Activated T-helper 1 cell treated with anti-CD3 and anti-CD28 coated beads, Interleukin-12 subunit alpha, Interleukin-12 subunit beta, Interleukin-2, Interleukin-4 antibody, amounts not matched to agents 30 ng/mL and 10 ng/mL and 1 ng/mL, durations not matched to agents 14 hours and 24 hours and 36 hours (primary cell): ENCODE results near the gene COL1A2. TPM values are rescaled to one million over a fixed set of nuclear protein-coding genes. Genes with fewer than 3 reads are reported as not detected.

ENCODE experiments used
- DNase-seq: peaks from one replicate; pipeline ENCODE4 v3.0.0; 2021; ENCODE audit warnings: low spot score
- H3K27ac Mint-ChIP-seq: one replicate; pipeline ENCODE4 v1.8.0; 2021; ENCODE audit warnings: mild to moderate bottlenecking, mixed read lengths
- H3K27me3 Mint-ChIP-seq: one replicate; pipeline ENCODE4 v1.8.0; 2022; ENCODE audit warnings: mild to moderate bottlenecking, moderate library complexity, mixed read lengths; ENCODE audit not compliant: insufficient read depth
- H3K36me3 Mint-ChIP-seq: one replicate; pipeline ENCODE4 v1.8.0; 2021; ENCODE audit warnings: low read depth, mixed read lengths
- H3K4me1 Mint-ChIP-seq: one replicate; pipeline ENCODE4 v1.8.0; 2021; ENCODE audit warnings: low read depth, mixed read lengths
- H3K4me3 Mint-ChIP-seq: one replicate; pipeline ENCODE4 v1.8.0; 2021; ENCODE audit warnings: mild to moderate bottlenecking, moderate library complexity, mixed read lengths
- H3K9me3 Mint-ChIP-seq: one replicate; pipeline ENCODE4 v1.8.0; 2021; ENCODE audit warnings: mixed read lengths
- intact Hi-C: fragments of 100-400 bp; cut with micrococcal nuclease; formaldehyde crosslinking; loops from one replicate; pipeline ENCODE4 v1.15.1; 2024
- total RNA-seq: library from RNA; stranded (reverse); gene quantifications from 2 replicates; pipeline ENCODE4 v1.2.3, GENCODE V29; 2022

The COL1A2 gene
- 9.3 and 10.2 TPM in 2 replicates for total RNA-seq

DNA sequence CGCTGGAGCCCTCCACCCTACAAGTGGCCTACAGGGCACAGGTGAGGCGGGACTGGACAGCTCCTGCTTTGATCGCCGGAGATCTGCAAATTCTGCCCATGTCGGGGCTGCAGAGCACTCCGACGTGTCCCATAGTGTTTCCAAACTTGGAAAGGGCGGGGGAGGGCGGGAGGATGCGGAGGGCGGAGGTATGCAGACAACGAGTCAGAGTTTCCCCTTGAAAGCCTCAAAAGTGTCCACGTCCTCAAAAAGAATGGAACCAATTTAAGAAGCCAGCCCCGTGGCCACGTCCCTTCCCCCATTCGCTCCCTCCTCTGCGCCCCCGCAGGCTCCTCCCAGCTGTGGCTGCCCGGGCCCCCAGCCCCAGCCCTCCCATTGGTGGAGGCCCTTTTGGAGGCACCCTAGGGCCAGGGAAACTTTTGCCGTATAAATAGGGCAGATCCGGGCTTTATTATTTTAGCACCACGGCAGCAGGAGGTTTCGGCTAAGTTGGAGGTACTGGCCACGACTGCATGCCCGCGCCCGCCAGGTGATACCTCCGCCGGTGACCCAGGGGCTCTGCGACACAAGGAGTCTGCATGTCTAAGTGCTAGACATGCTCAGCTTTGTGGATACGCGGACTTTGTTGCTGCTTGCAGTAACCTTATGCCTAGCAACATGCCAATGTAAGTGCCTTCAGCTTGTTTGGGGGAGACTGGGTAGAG, at the start of gene COL1A2:
Gene COL1A2 (plus strand): TSS at position 459 of the 704 bp plus-strand sequence. CDS start 137 bp downstream, at position 596.
- no peaks in the 10 kb centered on the region for H3K27me3 Mint-ChIP-seq
- H3K4me1 Mint-ChIP-seq: peaks cover 35% of the 10 kb centered on the region
- peak within 1 kb of the TSS; percentile 86 for H3K4me3 Mint-ChIP-seq
- no peaks in the 10 kb centered on the region for H3K9me3 Mint-ChIP-seq
- peak; percentile 19 for DNase-seq
- intact Hi-C loops: loop anchor here (1.0 to 10.0 kb wide), 11 partner anchors 106 to 1162 kb away; partner anchors contain the start of genes BET1 and VPS50
- peak within 1 kb of the TSS; percentile 83 for H3K27ac Mint-ChIP-seq
- H3K36me3 Mint-ChIP-seq: no peaks in the 10 kb centered on the region

DNA sequence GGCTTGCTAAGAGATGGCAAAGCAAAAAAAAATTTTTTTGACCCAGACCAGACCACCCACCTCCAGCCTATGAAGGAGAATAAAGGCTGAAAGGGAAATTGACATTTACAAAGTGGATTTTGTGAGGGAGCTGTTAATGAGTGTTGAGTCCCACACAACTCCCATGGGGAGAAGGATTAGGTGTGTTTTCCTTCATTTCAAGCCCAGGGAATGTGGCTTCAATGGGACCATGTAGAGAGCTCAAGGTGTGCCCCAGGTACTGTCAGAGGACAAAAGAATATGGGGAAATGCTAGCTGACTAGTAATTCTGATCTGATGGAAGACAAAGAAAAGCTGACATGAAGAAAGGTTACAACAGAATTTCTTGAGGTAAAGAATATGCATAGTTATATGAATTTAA, 48.8 kb upstream of the COL1A2 start:
- no peaks in the 10 kb centered on the region for H3K27me3 Mint-ChIP-seq
- no peaks in the 10 kb centered on the region for H3K9me3 Mint-ChIP-seq
- intact Hi-C loops: no loop called here

DNA sequence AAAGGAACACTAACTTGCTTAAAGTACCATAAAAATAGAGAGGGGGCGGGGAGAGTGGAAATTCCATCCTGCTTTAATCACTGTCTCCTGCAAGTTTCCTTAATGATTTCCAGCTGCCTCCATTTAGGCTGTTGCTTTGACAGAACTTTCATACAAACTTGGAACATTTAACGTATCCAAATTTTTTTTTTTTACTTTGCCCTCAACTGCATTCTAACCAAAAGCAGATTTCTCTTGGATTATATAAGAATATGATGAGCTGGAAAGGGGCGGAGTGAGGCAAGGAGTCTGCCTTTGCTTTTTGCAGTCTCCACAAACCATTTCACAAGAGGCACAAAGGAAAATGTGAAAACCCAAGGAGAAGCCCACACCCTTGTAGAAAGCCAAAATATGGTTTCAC, 46.6 kb upstream of the COL1A2 start:
- intact Hi-C loops: no loop called here
- Mint-ChIP-seq H3K36me3 (no peaks in the 10 kb centered on the region), H3K27me3 (peaks cover 2% of the 10 kb centered on the region), H3K4me3 (no peak overlapping the region), H3K27ac (no peak overlapping the region), H3K9me3 (no peaks in the 10 kb centered on the region), H3K4me1 (no peaks in the 10 kb centered on the region)
- DNase-seq: no peak

More for the DNA sequence above, 48.8 kb upstream of the COL1A2 start:
- H3K4me3 Mint-ChIP-seq: no peak overlapping the region
- no peaks in the 10 kb centered on the region for H3K36me3 Mint-ChIP-seq
- no peak overlapping the region for H3K27ac Mint-ChIP-seq
- DNase-seq: no peak
- H3K4me1 Mint-ChIP-seq: no peaks in the 10 kb centered on the region

DNA sequence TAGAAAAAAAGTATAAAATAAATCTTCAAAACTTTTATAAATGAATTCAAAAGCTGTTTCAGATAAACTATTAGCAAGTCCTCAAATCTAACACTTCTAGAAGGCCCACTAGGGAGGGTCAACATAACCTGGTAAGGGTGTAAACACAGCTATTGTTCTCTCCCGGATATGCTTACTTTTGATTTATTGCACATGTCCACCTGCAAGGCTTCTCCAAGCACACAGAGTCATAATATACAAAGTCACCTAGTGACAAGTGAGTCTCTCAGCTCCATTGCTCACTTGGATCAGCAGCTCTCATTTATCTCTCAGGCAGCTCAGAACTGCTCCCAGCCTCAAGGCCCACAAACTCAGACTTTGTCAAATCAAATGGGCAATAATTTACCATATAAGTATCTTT, 44.0 kb upstream of the COL1A2 start:
- H3K4me1 Mint-ChIP-seq: no peaks in the 10 kb centered on the region
- no peaks in the 10 kb centered on the region for H3K36me3 Mint-ChIP-seq
- DNase-seq: no peak
- intact Hi-C loops: no loop called here
- no peak overlapping the region for H3K4me3 Mint-ChIP-seq
- H3K9me3 Mint-ChIP-seq: no peaks in the 10 kb centered on the region
- peaks cover 2% of the 10 kb centered on the region for H3K27me3 Mint-ChIP-seq
- H3K27ac Mint-ChIP-seq: no peak overlapping the region

DNA sequence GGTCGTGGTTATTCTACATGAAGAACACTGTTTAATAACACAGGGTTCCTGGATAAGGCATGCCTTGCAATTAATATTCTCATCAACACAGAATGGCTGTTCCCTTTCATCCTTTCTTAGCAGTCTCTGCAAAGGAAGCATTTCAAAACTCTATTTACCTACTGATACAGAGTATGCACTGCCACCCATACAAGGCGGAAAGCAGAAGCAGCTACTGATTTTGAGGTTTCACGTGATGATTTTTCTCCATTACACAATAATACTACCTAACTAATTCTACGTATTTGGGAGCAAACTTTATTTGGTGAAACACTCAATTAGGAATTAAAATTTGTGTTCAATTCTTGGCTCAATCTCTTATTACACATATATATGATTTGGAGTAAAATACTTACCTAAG, 43.0 kb upstream of the COL1A2 start:
- H3K4me1 Mint-ChIP-seq: no peaks in the 10 kb centered on the region
- H3K27ac Mint-ChIP-seq: no peak overlapping the region
- no peak for DNase-seq
- no peaks in the 10 kb centered on the region for H3K36me3 Mint-ChIP-seq
- no peak overlapping the region for H3K4me3 Mint-ChIP-seq
- intact Hi-C loops: no loop called here
- H3K27me3 Mint-ChIP-seq: peaks cover 2% of the 10 kb centered on the region
- no peaks in the 10 kb centered on the region for H3K9me3 Mint-ChIP-seq

DNA sequence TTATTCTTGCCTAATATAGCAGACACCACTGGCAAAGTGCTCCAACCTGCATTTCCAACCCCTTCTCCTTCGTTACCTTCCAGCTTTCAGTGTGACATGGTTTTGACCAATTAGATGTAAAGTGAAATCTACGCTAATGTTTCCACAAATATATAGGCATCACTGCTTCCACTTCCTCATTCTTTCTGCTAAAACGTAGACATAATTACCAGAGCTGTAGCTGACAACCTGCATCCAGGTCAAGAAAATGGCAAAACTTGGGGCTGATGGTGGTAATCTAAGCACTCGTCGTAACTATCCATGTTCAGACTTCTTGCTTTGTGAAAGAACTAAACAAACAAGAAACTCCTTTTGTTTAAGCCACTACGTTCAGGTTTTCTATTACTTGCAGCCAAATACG, 41.8 kb upstream of the COL1A2 start:
- Mint-ChIP-seq H3K36me3 (no peaks in the 10 kb centered on the region), H3K9me3 (no peaks in the 10 kb centered on the region), H3K4me1 (no peaks in the 10 kb centered on the region), H3K27ac (no peak overlapping the region), H3K4me3 (no peak overlapping the region), H3K27me3 (peaks cover 2% of the 10 kb centered on the region)
- intact Hi-C loops: no loop called here
- DNase-seq: no peak

DNA sequence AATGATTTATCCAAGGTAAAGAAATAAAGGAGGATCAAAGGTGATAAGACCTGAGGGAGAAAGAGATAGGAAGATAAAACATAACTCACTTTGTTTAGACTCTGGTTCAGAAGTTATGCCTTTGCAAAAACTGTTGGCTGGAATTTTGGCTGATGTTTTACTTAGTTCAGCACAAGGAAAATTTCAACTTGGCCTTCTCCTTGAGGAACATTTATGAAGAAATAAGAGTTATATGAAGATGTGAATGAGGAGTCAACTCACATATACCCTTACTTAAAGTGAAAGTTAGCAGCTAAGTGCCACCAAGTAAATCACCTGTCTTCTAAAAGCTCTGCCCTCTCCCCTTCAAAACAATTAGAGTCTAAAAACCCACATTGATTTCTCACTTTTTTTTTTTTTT, 39.7 kb upstream of the COL1A2 start:
- no peak for DNase-seq

DNA sequence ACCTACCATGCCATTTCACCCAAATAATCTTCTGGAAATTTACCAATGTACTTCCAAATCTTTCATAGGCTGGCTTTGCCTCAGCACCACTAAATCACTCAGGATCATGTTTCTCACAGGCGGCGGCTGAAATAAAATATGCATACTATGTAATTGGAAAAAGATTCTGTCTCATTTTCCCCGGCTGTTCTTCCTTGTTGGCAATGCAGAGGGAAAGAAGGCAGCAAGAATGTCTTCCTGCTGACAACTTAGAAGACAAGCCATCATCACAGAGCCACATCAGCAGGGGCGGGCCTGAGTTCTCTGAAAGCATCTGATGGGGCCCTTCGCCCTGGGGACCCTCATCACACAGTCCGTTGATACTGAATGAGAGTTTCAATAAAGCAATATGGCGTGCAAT, 39.2 kb upstream of the COL1A2 start:
- Mint-ChIP-seq H3K36me3 (no peaks in the 10 kb centered on the region), H3K4me1 (no peaks in the 10 kb centered on the region), H3K9me3 (no peaks in the 10 kb centered on the region), H3K27me3 (peaks cover 2% of the 10 kb centered on the region), H3K4me3 (no peak overlapping the region), H3K27ac (no peak overlapping the region)
- DNase-seq: no peak
- intact Hi-C loops: no loop called here

More for the DNA sequence above, 39.7 kb upstream of the COL1A2 start:
- Mint-ChIP-seq H3K27ac (no peak overlapping the region), H3K4me3 (no peak overlapping the region), H3K9me3 (no peaks in the 10 kb centered on the region), H3K27me3 (peaks cover 2% of the 10 kb centered on the region), H3K36me3 (no peaks in the 10 kb centered on the region), H3K4me1 (no peaks in the 10 kb centered on the region)
- intact Hi-C loops: no loop called here

DNA sequence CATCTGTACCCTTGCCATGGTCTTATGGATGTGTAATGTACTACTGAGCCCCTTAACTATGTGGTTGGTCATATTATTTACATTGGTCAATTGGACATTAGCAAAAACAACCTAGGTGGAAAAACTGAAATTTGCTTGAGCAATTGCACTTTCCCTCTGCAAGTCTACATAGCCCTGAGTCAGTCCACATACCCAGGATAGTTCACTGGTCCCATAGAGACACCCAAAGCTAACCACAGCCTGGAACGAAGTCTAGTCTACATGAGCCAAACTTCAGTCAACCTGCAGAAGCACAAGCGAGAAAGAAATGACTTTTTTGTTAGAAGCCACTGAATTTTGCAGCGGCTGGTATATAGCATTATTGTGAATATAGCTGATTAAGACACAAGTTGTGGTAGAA, 37.6 kb upstream of the COL1A2 start:
- intact Hi-C loops: no loop called here
- Mint-ChIP-seq H3K4me3 (no peak overlapping the region), H3K4me1 (no peaks in the 10 kb centered on the region), H3K36me3 (no peaks in the 10 kb centered on the region), H3K27ac (no peak overlapping the region), H3K9me3 (no peaks in the 10 kb centered on the region), H3K27me3 (peaks cover 2% of the 10 kb centered on the region)
- DNase-seq: no peak

DNA sequence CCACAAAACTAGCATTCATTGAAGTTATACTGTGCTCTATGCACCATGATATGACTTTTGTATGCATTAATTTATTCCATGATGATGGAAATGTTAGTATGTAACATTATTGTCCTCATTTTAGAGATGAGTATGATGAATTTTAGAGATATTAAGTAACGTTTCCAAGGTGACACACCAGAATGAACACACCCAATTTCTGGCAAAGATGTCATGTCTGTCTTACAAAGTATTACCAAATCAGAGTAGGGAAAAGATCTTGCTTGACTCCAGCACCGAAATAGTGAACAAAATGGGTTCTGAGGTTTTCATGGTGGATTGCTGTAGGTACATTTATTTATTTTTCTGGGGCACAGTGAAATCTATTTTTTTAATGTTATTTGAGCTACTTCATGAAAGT, 33.8 kb upstream of the COL1A2 start:
- Mint-ChIP-seq H3K36me3 (no peaks in the 10 kb centered on the region), H3K27me3 (peaks cover 9% of the 10 kb centered on the region), H3K4me1 (no peaks in the 10 kb centered on the region), H3K4me3 (no peak overlapping the region), H3K27ac (no peak overlapping the region), H3K9me3 (no peaks in the 10 kb centered on the region)
- intact Hi-C loops: no loop called here
- DNase-seq: no peak

DNA sequence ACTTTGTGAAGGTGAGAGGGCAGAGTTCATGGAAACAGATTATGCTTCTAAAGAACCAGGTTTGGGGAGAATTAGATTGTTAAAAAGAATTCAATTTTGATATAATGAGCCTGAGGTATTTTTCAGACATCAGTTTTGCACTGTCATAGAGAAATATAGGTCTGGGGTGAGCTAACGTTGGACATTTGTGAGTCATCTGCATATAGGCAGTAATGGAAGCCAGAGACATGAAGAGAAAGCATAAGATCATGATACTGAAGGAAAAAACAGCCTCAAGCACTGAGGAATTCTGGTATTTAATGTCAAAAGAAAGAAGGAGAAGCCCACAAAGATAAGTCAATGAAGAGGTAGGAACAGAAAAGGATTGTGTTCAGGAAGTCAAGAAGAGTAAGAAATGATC, 32.4 kb upstream of the COL1A2 start:
- Mint-ChIP-seq H3K4me1 (no peaks in the 10 kb centered on the region), H3K27ac (no peak overlapping the region), H3K36me3 (no peaks in the 10 kb centered on the region), H3K27me3 (peaks cover 9% of the 10 kb centered on the region), H3K9me3 (no peaks in the 10 kb centered on the region), H3K4me3 (no peak overlapping the region)
- no peak for DNase-seq
- intact Hi-C loops: no loop called here

DNA sequence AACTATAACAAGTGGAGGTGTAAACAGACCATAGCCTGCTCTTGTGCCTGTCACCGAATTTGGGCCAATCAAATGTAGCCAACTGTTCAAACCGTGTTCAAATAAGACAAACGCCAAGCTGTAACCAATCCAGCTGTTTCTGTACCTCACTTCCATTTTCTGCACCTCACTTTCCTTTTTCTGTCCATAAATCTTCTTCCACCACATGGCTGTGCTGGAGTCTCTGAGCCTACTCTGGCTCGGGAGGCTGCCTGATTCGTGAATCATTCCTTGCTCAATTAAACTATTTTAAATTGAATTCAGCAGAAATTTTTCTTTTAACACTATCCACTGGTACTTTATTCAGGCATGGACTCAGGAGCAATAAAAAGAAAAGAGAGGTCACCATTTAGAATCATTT, 29.9 kb upstream of the COL1A2 start:
- H3K36me3 Mint-ChIP-seq: no peaks in the 10 kb centered on the region
- DNase-seq: no peak
- no peaks in the 10 kb centered on the region for H3K4me1 Mint-ChIP-seq
- H3K27ac Mint-ChIP-seq: no peak overlapping the region
- H3K4me3 Mint-ChIP-seq: no peak overlapping the region
- intact Hi-C loops: no loop called here
- H3K9me3 Mint-ChIP-seq: no peaks in the 10 kb centered on the region
- peaks cover 9% of the 10 kb centered on the region for H3K27me3 Mint-ChIP-seq

DNA sequence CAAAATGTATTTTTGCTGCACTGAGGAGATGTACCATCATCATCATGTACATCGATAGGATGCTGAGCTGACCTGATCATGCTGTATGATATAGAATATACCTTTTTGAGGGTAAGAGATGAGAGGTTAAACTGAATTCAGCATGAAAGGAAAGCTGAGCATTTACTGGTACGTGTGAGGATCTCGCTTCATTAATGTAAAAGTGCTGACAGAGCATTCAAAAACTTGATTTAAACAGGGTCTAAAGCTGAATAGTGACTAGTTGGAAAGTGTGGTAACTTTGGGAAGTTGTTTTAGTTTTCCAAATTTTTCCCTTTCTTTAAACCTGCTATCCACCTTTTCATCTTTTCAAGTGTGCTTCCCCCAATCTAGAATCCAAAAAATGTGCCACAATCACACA, 28.5 kb upstream of the COL1A2 start:
- no peaks in the 10 kb centered on the region for H3K36me3 Mint-ChIP-seq
- no peak overlapping the region for H3K4me3 Mint-ChIP-seq
- H3K4me1 Mint-ChIP-seq: no peaks in the 10 kb centered on the region
- no peaks in the 10 kb centered on the region for H3K9me3 Mint-ChIP-seq
- intact Hi-C loops: no loop called here
- H3K27me3 Mint-ChIP-seq: peaks cover 9% of the 10 kb centered on the region
- DNase-seq: no peak
- no peak overlapping the region for H3K27ac Mint-ChIP-seq

DNA sequence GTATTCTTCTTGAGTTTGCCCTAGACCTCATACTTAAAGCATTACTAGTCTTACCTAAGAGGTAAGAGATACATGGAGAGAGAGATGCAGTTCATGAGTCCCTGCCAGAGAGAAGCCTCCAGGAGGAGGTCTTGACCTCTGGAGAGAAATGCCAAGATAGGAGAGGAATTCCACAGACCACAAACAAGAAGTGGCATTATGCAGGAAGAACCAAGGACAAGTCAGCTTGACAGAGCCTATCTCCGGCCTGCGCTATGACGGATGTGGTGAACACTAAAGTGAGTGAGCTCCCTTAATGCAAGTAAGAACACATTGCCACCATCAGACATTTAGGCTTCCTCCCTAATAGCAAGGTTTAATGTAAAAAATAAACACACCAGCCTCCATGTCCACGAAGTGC, 27.9 kb upstream of the COL1A2 start:
- Mint-ChIP-seq H3K27ac (no peak overlapping the region), H3K4me1 (no peaks in the 10 kb centered on the region), H3K36me3 (no peaks in the 10 kb centered on the region), H3K4me3 (no peak overlapping the region), H3K27me3 (peaks cover 9% of the 10 kb centered on the region), H3K9me3 (no peaks in the 10 kb centered on the region)
- intact Hi-C loops: no loop called here
- no peak for DNase-seq
